Trophoblast cell (in vitro differentiated cells and primary cell): ENCODE results near the gene GLRX3.

Source experiments
- DNase-seq, 2 donors: peaks; one replicate each; pipeline ENCODE4 v3.0.0-alpha.2; 2016
- H2AFZ ChIP-seq: 2 replicates; pipeline ENCODE4 v1.6.1; 2013; ENCODE audit warnings: low read length, moderate library complexity, mild to moderate bottlenecking; ENCODE audit not compliant: insufficient read depth, poor library complexity
- H2AK5ac ChIP-seq: 2 replicates; pipeline ENCODE4 v1.6.1; 2013; ENCODE audit warnings: mild to moderate bottlenecking, low read length
- H2BK120ac ChIP-seq: 2 replicates; pipeline ENCODE4 v1.6.1; 2013; ENCODE audit warnings: low read length, mild to moderate bottlenecking, moderate library complexity; ENCODE audit not compliant: insufficient read depth, poor library complexity
- H2BK12ac ChIP-seq: 2 replicates; pipeline ENCODE4 v1.6.1; 2013; ENCODE audit warnings: mild to moderate bottlenecking, low read length, moderate library complexity
- H2BK5ac ChIP-seq: 2 replicates; pipeline ENCODE4 v1.6.1; 2013; ENCODE audit warnings: low read length, low read depth, moderate library complexity, mild to moderate bottlenecking; ENCODE audit not compliant: poor library complexity
- H3K14ac ChIP-seq: 2 replicates; pipeline ENCODE4 v1.6.1; 2013; ENCODE audit warnings: mild to moderate bottlenecking, low read length
- H3K18ac ChIP-seq: 2 replicates; pipeline ENCODE4 v1.6.1; 2013; ENCODE audit warnings: mild to moderate bottlenecking, low read length
- H3K23ac ChIP-seq: 2 replicates; pipeline ENCODE4 v1.6.1; 2013; ENCODE audit warnings: low read length
- H3K27ac ChIP-seq: 2 replicates; pipeline ENCODE4 v1.5.1; 2013; ENCODE audit warnings: low read depth, mild to moderate bottlenecking, inconsistent platforms, low read length, moderate library complexity
- H3K27me3 ChIP-seq: 2 replicates; pipeline ENCODE4 v1.6.1; 2013; ENCODE audit warnings: inconsistent platforms, mild to moderate bottlenecking, low read length, moderate library complexity; ENCODE audit not compliant: insufficient read depth
- H3K36me3 ChIP-seq, 2 experiments: 1 replicate in 1 of 2; 2 replicates in 1 of 2; pipeline ENCODE4 v1.6.1; 2013; ENCODE audit warnings: low read length in 2 of 2, mild to moderate bottlenecking in 2 of 2, moderate library complexity in 1 of 2; ENCODE audit not compliant: insufficient read depth in 2 of 2, control insufficient read depth in 1 of 2
- H3K4ac ChIP-seq: 2 replicates; pipeline ENCODE4 v1.6.1; 2013; ENCODE audit warnings: low read depth, mild to moderate bottlenecking, low read length, moderate library complexity
- H3K4me1 ChIP-seq, 2 experiments: 1 replicate in 1 of 2; 2 replicates in 1 of 2; pipeline ENCODE4 v1.6.1; 2013; ENCODE audit warnings: low read length in 2 of 2, mild to moderate bottlenecking in 2 of 2, moderate library complexity in 1 of 2; ENCODE audit not compliant: insufficient read depth in 2 of 2, control insufficient read depth in 1 of 2
- H3K4me2 ChIP-seq: 2 replicates; pipeline ENCODE4 v1.6.1; 2013; ENCODE audit warnings: inconsistent platforms, mild to moderate bottlenecking, low read length, moderate library complexity
- H3K4me3 ChIP-seq: 2 replicates; pipeline ENCODE4 v1.5.1; 2013; ENCODE audit warnings: mild to moderate bottlenecking, low read depth, low read length, inconsistent platforms
- H3K79me1 ChIP-seq: one replicate; pipeline ENCODE4 v1.6.1; 2013; ENCODE audit warnings: low read length
- H3K79me2 ChIP-seq: 2 replicates; pipeline ENCODE4 v1.6.1; 2013; ENCODE audit warnings: low read length, mild to moderate bottlenecking; ENCODE audit not compliant: control insufficient read depth, insufficient read depth, poor library complexity
- H3K9ac ChIP-seq: 2 replicates; pipeline ENCODE4 v1.6.1; 2013; ENCODE audit warnings: mild to moderate bottlenecking, low read length
- H3K9me3 ChIP-seq: 2 replicates; pipeline ENCODE4 v1.6.1; 2013; ENCODE audit warnings: low read depth, mild to moderate bottlenecking, control low read depth, inconsistent platforms, low read length; ENCODE audit not compliant: insufficient read depth
- H4K12ac ChIP-seq: 2 replicates; pipeline ENCODE4 v1.6.1; 2013; ENCODE audit warnings: low read depth, mild to moderate bottlenecking, low read length, moderate library complexity
- H4K8ac ChIP-seq: 2 replicates; pipeline ENCODE4 v1.6.1; 2013; ENCODE audit warnings: low read depth, mild to moderate bottlenecking, low read length, moderate library complexity
- H4K91ac ChIP-seq: one replicate; pipeline ENCODE4 v1.6.1; 2013; ENCODE audit warnings: low read depth, mild to moderate bottlenecking, low read length, moderate library complexity
- WGBS: extraction: QIAGEN DNeasy Blood & Tissue Kit; methylation state at CpG from one replicate; pipeline ENCODE4 v1.1.7; 2013; ENCODE audit warnings: missing lambda C conversion rate; ENCODE audit not compliant: insufficient read length, insufficient coverage; ENCODE audit errors: extremely low coverage; 5-methylcytosine and 5-hydroxymethylcytosine counted together

The GLRX3 gene

GRCh38 chr10:130202984-130203621 is 66.9 kb downstream of the GLRX3 start:
- Histone ChIP-seq H3K4me3 (no peak overlapping the region), H2BK12ac (no peak overlapping the region), H2BK5ac (no peak overlapping the region), H3K79me2 (no peaks in the 10 kb centered on the region), H3K27ac (no peak overlapping the region), H3K4me2 (no peak overlapping the region), H3K36me3 (peaks cover 0 to 4% of the 10 kb centered on the region in 2 experiments), H3K23ac (no peak overlapping the region), H2AK5ac (no peak overlapping the region), H3K18ac (no peak overlapping the region), H4K91ac (no peak overlapping the region), H3K9ac (no peak overlapping the region), H3K4ac (no peak overlapping the region), H3K14ac (no peak overlapping the region), H4K12ac (no peak overlapping the region), H2AFZ (no peak overlapping the region), H4K8ac (no peak overlapping the region), H2BK120ac (no peak overlapping the region), H3K9me3 (peaks cover 4% of the 10 kb centered on the region), H3K79me1 (no peaks in the 10 kb centered on the region), H3K4me1 (no peaks in the 10 kb centered on the region), H3K27me3 (no peaks in the 10 kb centered on the region)
- no CpG with 5 or more reads among the region's 29 CpGs for WGBS
- DNase-seq: no peak

- Histone ChIP-seq H4K91ac (no peak overlapping the region), H3K18ac (no peak overlapping the region), H3K79me1 (no peaks in the 10 kb centered on the region), H3K14ac (no peak overlapping the region), H2BK5ac (no peak overlapping the region), H3K4ac (no peak overlapping the region), H2AK5ac (no peak overlapping the region), H2BK120ac (no peak overlapping the region), H4K8ac (no peak overlapping the region), H3K9me3 (peaks cover 4% of the 10 kb centered on the region), H3K4me3 (no peak overlapping the region), H4K12ac (no peak overlapping the region), H3K4me2 (no peak overlapping the region), H3K79me2 (no peaks in the 10 kb centered on the region), H2AFZ (no peak overlapping the region), H3K27me3 (no peaks in the 10 kb centered on the region), H2BK12ac (no peak overlapping the region), H3K27ac (no peak overlapping the region), H3K9ac (no peak overlapping the region), H3K4me1 (no peaks in the 10 kb centered on the region), H3K23ac (no peak overlapping the region), H3K36me3 (peaks cover 0 to 5% of the 10 kb centered on the region in 2 experiments)
- no CpG with 5 or more reads among the region's 18 CpGs for WGBS
- no peak for DNase-seq
Observed at GRCh38 chr10:130203626-130204025, 67.4 kb downstream of the GLRX3 start.

- no peak overlapping the region for H4K8ac ChIP-seq
- no peak overlapping the region for H3K4ac ChIP-seq
- no peaks in the 10 kb centered on the region for H3K79me2 ChIP-seq
- no peak overlapping the region for H3K14ac ChIP-seq
- peaks cover 0 to 5% of the 10 kb centered on the region in 2 experiments for H3K36me3 ChIP-seq
- no peak for DNase-seq
- H3K27me3 ChIP-seq: no peaks in the 10 kb centered on the region
- H4K12ac ChIP-seq: no peak overlapping the region
- no peak overlapping the region for H3K23ac ChIP-seq
- no CpG with 5 or more reads among the region's 14 CpGs for WGBS
- no peak overlapping the region for H3K18ac ChIP-seq
- H3K4me3 ChIP-seq: no peak overlapping the region
- H3K9me3 ChIP-seq: peaks cover 4% of the 10 kb centered on the region
- no peak overlapping the region for H2AK5ac ChIP-seq
- no peak overlapping the region for H2BK5ac ChIP-seq
- H3K79me1 ChIP-seq: no peaks in the 10 kb centered on the region
- no peak overlapping the region for H2BK120ac ChIP-seq
- no peak overlapping the region for H3K4me2 ChIP-seq
- no peak overlapping the region for H2AFZ ChIP-seq
- H2BK12ac ChIP-seq: no peak overlapping the region
- no peak overlapping the region for H3K9ac ChIP-seq
- H3K27ac ChIP-seq: no peak overlapping the region
- H3K4me1 ChIP-seq: no peaks in the 10 kb centered on the region
- H4K91ac ChIP-seq: no peak overlapping the region
Observed at GRCh38 chr10:130206216-130206737, 70.1 kb downstream of the GLRX3 start.

- WGBS: 100% methylated on average over 2 of the region's 3 CpGs
- H3K4me2 ChIP-seq: no peak overlapping the region
Observed at GRCh38 chr10:130207205-130207604, 71.0 kb downstream of the GLRX3 start.

More at GRCh38 chr10:130207205-130207604, 71.0 kb downstream of the GLRX3 start:
- H3K27me3 ChIP-seq: no peaks in the 10 kb centered on the region
- H3K9me3 ChIP-seq: peaks cover 2% of the 10 kb centered on the region
- no peaks in the 10 kb centered on the region for H3K79me2 ChIP-seq
- H3K4ac ChIP-seq: no peak overlapping the region
- H3K14ac ChIP-seq: no peak overlapping the region
- no peak overlapping the region for H3K4me3 ChIP-seq
- H2AK5ac ChIP-seq: no peak overlapping the region
- no peak overlapping the region for H4K8ac ChIP-seq
- no peak overlapping the region for H3K27ac ChIP-seq
- no peak overlapping the region for H4K12ac ChIP-seq
- H4K91ac ChIP-seq: no peak overlapping the region
- H2BK120ac ChIP-seq: no peak overlapping the region
- H2BK5ac ChIP-seq: no peak overlapping the region
- H3K18ac ChIP-seq: no peak overlapping the region
- no peak overlapping the region for H2BK12ac ChIP-seq
- no peaks in the 10 kb centered on the region for H3K4me1 ChIP-seq
- peaks cover 0 to 5% of the 10 kb centered on the region in 2 experiments for H3K36me3 ChIP-seq
- H3K9ac ChIP-seq: no peak overlapping the region
- no peaks in the 10 kb centered on the region for H3K79me1 ChIP-seq
- no peak overlapping the region for H2AFZ ChIP-seq
- H3K23ac ChIP-seq: no peak overlapping the region
- DNase-seq: no peak
